HG02885 (cell line): Measurements from ENCODE around the gene CARHSP1.
"Not testable (repeated sequence)": the region's sequence is repeated elsewhere in the genome, so short reads cannot be mapped to it uniquely, and the experiment has no call there.

Source experiments
- ATAC-seq: cut with Tn5 transposase; IDR thresholded peaks from one replicate; pipeline ENCODE4 v1.9.1; 2021; ENCODE audit warnings: mild to moderate bottlenecking; ENCODE audit not compliant: unreplicated experiment, poor library complexity

CARHSP1 gene

DNA sequence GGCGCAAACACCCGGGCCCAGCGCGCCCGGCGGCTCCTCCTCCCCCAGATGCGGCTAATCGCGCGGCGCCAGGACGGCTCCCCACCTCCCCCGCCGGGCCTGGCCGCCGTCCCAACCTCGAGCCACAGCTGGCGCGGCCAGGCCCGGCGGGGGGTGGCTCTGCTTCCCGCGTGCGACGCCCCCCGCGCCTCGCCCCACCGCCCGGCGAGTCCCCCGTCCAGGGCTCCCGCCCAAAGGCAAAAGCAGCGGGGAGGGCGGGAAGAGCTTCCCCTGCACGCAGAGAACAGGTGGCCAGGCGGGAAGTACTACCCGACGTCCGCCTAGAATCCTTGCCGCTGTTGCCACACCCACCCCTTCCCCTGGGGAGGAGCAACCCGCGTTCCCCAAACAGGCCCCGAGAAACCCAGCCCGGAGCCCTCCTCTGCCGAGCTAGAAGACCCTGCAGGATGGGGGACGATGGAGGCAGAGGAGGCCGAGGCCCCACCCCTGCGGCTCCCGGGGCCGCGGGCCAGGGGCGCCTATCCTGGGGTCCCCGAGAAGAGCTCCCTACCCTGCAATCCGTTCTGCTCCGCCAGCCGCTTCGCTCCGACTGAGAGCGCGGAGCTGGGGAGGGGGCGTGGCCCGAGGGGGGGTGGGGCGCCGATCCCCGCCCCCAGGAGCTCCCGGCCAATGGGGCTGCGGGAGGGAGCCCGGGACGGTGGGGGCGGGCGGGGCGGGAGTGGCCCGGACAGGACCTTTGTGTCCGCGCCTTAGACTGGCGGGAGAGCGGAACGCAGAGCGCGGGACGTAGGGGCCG lies at the start of gene CARHSP1:
CARHSP1 (minus strand) TSS at position 591 of the 796 bp plus-strand sequence. CDS start 9,678 bp downstream, outside the sequence.
- ATAC-seq = peak; percentile 72

DNA sequence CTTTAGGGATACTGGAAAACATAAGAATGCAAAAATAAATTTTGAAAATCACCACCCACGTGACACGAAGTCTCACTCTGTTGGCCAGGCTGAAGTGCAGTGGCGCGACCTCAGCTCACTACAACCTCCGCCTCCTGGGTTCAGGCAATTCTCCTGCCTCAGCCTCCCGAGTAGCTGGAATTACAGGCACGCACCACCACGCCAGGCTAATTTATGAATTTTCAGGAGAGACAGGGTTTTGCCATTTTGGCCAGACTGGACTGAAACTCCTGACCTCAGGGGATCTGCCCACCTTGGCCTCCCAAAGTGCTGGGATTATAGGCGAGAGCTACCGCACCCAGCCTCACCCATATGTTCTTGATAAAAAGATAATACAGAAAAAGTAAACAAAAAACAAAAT lies 48.5 kb upstream of the CARHSP1 start:
- ATAC-seq = not testable (repeated sequence)

DNA sequence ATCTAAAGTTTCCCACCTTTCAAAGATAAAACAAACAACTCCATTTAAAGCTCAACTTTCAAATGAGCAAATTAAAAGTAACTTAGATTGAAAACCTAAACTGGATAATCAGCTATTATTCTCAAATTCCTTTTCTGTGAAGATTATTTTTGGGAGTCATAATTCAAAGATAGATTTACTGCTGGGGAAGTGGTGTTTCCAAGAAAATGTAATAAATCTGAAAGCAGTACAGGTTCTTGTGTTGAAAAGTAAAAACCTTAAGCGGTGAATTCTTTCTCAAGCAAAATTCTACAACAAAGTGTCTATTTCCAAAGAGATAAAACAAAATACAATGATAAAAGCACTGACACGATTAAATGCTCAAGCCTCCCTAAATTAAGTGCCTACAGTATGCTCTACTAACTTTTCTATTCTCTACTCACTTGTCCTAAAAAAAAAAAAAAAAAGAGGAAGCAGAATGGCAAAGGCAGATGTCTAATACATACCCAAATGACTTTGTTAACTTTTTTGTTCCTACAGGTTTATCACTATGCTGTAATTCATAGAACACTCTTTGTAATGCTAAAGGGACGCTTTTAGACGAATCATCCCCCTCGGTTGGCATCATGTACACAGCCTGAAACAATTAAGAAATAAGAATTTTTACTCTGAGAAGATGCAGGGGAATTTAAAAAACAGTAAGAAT lies 47.9 kb upstream of the CARHSP1 start:
- no peak for ATAC-seq

DNA sequence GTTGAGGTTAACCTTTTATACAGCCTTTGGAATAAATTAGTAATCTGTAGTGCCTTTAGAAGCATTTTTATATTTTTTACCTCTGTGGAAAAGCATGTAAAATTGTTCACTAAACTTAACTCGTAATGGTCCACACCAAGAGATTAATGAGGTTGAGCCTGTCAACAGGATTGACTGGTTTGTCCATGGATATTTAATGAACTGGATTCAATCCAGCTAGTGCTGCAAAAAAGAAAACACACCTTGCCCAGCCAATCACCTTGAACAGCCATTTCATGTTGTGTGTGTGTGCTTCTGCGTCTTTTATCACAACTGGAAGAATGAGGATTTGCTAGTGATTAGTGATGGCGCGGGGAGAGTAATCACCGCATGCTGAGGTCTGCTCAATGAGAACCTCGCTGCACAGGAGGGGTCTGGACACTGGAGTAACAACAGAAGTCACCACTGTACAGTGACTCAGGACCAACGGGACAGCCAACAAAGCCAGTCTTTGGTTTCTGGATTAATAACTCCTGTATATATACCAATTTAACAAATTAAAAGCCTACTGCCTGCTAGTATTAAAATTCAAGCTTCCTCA lies 47.0 kb upstream of the CARHSP1 start:
- ATAC-seq = no peak

DNA sequence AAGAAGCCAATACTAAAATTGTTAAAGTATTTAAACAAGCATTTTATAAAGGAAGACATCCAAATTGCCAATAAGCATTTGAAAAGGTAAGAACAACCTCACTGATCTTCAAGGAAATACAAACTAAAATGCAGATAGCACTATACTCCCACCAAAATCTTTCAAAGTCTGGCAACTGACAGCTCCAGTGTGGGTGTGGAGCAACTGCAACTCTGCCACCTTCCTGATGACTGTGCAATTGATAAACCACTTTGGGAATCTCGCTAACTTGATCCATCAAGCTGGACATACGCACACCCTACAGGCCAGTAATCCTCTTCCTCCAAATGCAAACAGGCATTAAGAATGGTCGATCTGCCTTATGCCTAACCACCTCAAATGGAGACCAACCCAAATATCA lies 45.3 kb upstream of the CARHSP1 start:
- ATAC-seq = no peak

- ATAC-seq = no peak
These were observed 44.0 kb upstream of the CARHSP1 start for GRCh38 chr16:8912793-8913192.

DNA sequence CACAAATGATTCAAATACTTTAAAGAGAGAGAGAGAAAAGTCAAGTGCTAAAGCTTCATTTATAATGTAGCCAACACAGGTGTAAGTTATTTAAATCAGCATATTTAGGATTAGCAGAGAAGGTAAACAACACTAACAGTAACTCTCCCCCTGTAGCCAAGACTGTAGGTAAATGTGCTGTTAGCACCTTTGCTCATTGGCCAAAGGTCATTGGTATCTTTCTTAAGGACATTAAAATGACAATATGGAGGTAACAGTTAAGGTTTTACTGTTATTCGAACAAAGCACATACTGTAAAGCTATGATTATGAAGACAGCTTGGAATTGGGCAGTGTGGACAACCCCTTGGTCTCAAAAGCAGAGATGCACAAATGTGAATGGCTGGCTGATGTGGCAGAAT lies 42.0 kb upstream of the CARHSP1 start:
- ATAC-seq = no peak

- no peak for ATAC-seq
These were observed 40.1 kb upstream of the CARHSP1 start for GRCh38 chr16:8908810-8909468.

DNA sequence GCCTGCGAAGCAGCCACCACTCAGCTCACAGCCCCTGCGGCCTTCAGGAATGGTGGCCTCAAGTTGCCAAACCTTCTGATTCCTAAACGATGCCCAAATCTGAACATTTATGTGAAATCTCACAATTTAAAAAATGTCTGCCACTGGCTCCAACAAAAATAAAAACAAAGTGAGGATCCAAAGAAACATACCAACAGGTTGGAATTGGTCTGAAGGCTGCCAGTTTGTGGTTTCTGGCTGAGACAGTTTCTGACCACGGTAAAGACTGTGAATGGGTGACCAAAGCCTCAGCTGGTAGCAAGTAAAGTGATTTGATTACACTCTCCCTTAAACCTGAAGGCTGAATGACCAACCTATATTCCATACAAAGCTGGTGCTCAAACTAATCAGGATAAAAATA lies 38.3 kb upstream of the CARHSP1 start:
- ATAC-seq = no peak

DNA sequence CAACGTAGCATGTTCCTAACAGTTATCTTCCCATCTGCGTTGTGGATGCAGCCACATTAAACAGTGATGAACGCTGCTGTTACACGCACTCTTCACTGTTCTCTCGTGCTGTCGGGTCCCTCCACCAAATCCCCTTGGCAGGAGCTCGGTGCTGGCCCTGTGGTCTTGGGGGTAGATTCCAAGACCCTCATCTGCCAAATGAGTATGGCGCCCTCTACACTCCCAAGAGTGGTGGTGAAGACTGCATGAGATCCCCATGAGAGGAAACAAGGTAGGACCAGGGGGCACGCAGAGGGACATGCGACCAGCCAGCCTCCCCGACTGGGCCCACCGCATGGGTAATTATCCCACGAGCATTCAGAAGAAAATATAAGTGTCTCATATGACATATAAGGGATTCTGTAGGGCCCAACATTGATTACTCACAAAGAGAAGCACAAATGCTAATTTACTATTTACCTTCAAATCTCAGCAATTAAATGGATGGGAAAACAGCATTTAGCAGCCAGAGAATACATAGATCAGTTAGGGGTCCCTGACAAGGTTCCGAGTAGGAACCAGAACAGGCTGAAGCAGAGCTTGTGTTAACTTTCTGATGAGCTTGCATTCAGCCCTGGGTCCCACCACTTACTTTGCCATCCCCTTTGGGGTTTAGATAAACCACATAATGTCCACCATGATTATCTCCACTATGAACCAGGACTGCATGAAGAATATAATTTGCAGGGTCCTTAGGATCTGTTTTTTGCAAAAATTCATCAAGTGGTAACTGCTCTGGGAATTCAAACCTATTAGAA lies 37.2 kb upstream of the CARHSP1 start:
- ATAC-seq = no peak

DNA sequence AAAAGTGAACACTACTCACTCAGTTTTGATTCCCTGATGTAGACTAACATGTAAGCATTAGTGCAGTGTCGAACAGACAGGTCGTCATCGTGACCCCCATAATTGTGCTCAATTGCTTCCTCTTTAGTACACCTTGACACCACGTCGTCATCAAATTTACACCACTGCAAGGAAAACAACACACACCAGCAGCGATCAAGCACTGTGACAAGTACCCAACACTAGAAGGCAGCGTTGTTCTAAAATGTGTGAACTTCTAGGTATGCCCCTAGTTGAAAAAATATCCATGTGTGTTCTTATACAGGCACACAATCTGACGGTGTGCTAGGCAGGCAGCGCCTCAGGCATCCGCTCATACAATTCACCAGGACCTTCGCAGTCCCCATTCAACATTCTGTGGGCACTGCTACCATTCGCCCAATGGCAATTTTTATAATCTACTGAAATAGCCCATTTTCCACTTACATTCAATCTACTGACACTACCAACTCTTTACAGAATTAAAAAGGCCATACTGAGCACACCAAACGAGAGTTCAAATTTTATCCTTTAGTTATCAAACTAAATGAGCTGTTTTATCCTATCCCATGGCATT lies 36.5 kb upstream of the CARHSP1 start:
- ATAC-seq = no peak

- no peak for ATAC-seq
These were observed 35.2 kb upstream of the CARHSP1 start for GRCh38 chr16:8904018-8904430.

GRCh38 chr16:8903004-8903403 lies 34.2 kb upstream of the CARHSP1 start:
- no peak for ATAC-seq

- no peak for ATAC-seq
These were observed 32.6 kb upstream of the CARHSP1 start for GRCh38 chr16:8901320-8901861.

- no peak for ATAC-seq
These were observed 31.5 kb upstream of the CARHSP1 start for GRCh38 chr16:8900343-8900742.

GRCh38 chr16:8899709-8900317 lies 31.0 kb upstream of the CARHSP1 start:
- ATAC-seq = no peak

DNA sequence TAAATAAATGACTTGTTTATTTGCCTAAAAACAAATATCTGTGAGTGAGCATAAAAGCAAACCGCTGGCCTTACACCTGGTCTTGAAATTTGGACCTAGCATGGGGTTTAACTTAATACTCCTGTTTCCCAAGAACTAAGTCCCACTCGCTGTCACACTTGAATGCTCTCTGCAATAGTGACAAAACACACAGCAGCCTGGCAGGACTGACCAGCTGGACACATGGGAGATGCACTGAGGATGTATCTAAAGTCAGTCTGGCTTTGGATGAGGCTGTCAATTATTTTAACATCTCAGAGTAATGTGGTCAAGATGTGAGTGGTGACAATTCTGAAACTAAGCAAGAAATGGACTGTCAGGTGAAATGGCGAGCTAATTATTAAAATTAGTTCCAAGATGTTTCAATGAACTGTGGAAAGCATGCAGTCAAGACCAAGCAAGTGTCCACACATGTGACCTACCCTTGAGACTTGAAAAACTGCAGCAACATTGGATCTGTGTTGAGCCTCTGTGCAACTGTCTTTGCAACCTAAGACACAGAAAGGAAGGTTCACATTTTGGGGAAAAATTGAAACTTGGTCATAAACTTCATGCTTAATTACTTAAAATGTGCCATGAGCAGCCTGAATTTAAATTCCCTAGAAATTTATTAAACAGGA lies 30.0 kb upstream of the CARHSP1 start:
- ATAC-seq = no peak

- no peak for ATAC-seq
These were observed 26.0 kb upstream of the CARHSP1 start for GRCh38 chr16:8894736-8895334.
